ENCODE measurements around the gene SHISA4.
A peak's percentile ranks its signal among the peaks of the same experiment; 100 is the strongest.
"Not testable (repeated sequence)": the region's sequence is repeated elsewhere in the genome, so short reads cannot be mapped to it uniquely, and the experiment has no call there.

Gene SHISA4

DNA sequence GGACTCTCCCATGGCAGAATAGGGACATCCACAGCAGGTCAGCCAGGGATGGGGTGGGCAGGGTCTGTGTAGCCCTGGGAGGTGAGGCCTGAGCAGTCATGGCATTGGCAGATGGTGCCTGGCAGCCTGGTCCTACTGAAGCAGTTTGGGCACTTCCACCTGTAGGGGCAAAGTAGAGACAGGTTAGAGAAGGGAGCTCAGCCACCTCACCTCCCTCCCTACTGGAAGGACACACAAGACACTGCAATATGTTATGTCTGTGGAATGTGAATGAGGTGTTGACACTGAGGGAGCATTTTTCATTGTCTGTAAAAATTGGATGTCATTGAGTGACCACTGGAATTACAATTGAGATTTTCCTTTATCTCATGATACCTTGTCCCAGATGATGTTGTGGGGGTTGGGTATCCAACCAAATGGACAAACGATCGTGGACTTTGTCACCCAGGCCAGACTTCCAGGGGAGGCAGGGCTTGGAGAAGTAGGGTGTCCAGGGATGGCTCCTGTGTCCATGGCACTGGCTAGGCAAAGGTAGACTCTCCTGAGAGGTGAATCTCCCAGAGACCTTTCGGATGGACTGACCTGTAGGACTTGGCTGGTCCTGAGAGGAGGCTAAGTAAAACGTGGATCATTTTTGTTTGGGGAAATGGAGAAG, 9.7 kb downstream of the SHISA4 start (continued):
- TF ChIP-seq ZNF121 (tag by site-specific recombination; IDR thresholded peaks at IDR 0.05) = no peak

DNA sequence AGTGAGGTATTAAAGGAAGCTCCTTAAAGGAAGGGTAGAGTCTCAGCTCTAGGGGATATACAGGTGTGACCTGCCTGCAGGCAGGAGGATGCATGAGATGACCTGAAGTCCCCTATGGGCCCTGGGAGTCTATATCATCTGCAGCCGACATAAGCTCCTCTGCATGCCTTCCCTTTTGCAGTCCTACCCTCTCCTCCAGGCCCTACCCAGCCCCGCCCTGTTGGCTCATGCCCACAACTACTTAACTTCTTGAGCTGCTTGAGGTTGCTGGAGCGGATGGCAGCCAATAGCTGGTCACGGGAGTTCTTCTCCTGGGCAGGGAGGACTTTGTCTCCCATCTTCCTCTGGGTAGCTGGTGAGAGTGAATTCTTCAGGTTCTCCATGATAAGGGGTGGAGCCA, 10.3 kb downstream of the SHISA4 start:
- Histone ChIP-seq H3K4me1 (ENCODE audit: control insufficient read depth, insufficient read depth, low read length) (no peaks in the 10 kb centered on the region), H3K4me3 (ENCODE audit: low read depth, low read length) (no peak overlapping the region), H3K27ac (ENCODE audit: extremely low read depth, low read depth, low read length) (no peak overlapping the region), H3K36me3 (ENCODE audit: control insufficient read depth in 2 of 2, insufficient read depth in 1 of 2, low read length in 2 of 2) (no peaks in the 10 kb centered on the region), H3K9me3 (ENCODE audit: control insufficient read depth, insufficient read depth, low read depth, low read length) (no peaks in the 10 kb centered on the region)
- TF ChIP-seq ZBTB1 (tag by site-specific recombination; IDR thresholded peaks at IDR 0.05) = no peak
- ChIA-PET POLR2A (interaction anchor here (0.7 kb wide), 1 partner anchor 21 kb away, joined by 3 read pairs; no protein-coding TSS in a partner anchor), CTCF (interaction anchor here (0.7 to 8.5 kb wide), 6 partner anchors 22 to 220 kb away, joined by 3 to 204 read pairs (median 6); partner anchors contain the start of gene IPO9)

DNA sequence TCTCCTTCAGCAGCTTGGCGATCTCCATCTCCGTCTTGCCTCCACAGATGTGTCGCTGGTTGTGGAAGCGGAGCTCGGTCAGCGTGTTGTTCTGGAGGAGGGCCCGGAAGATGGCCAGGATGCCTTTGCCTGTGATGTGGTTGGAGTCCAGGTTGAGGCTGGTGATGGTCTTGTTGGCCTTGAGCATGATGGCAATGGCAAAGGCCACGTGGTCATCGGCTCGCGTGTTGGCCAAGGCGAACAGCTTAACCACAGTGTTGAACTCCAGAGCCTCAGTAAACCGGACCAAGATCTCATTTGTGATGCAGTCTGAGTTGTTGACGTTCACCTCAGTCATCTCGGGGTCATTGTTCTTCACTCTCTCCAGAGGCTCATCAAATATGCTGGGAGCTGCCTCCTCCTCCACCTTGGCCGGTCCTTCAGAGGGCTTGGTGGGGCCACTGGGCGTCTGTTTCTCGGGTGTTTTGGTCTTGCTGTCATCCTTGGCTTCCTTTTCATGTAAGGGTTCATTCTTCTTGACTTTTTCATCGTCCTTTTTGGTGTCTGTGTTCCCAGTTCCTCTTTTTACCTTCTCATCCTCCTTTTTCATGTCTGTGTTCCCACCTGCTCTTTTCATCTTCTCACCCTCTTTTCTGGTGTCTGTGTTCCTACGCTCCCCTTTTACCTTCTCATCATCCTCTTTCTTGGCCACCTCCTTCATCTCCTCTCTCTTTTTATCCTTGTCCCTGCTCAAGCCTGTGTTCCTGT, 11.2 kb downstream of the SHISA4 start:
- Histone ChIP-seq H3K4me1 (ENCODE audit: control insufficient read depth, insufficient read depth, low read length) (no peaks in the 10 kb centered on the region), H3K27ac (ENCODE audit: extremely low read depth, low read depth, low read length) (no peak overlapping the region), H3K9me3 (ENCODE audit: control insufficient read depth, insufficient read depth, low read depth, low read length) (no peaks in the 10 kb centered on the region), H3K36me3 (ENCODE audit: control insufficient read depth in 2 of 2, insufficient read depth in 1 of 2, low read length in 2 of 2) (no peaks in the 10 kb centered on the region), H3K4me3 (ENCODE audit: low read depth, low read length) (no peak overlapping the region)
- CTCF ChIA-PET = interaction anchor here (0.6 to 8.5 kb wide), 6 partner anchors 23 to 219 kb away, joined by 3 to 204 read pairs (median 4); partner anchors contain the start of gene IPO9
- POLR2A ChIA-PET = interaction anchor here (0.7 kb wide), 1 partner anchor 20 kb away, joined by 3 read pairs; no protein-coding TSS in a partner anchor
- no peak for TF ChIP-seq ZNF747 (tag by site-specific recombination; IDR thresholded peaks at IDR 0.05)
- TF ChIP-seq, protein P1, sequence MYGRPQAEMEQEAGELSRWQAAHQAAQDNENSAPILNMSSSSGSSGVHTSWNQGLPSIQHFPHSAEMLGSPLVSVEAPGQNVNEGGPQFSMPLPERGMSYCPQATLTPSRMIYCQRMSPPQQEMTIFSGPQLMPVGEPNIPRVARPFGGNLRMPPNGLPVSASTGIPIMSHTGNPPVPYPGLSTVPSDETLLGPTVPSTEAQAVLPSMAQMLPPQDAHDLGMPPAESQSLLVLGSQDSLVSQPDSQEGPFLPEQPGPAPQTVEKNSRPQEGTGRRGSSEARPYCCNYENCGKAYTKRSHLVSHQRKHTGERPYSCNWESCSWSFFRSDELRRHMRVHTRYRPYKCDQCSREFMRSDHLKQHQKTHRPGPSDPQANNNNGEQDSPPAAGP (tag by site-specific recombination; IDR thresholded peaks at IDR 0.05) = no peak
- 0 out of 2 replicates have a peak, but pooled peaks have one; percentile 19 for TF ChIP-seq ZNF366 (tag by site-specific recombination; conservative IDR thresholded peaks at IDR 0.05)
- TF ChIP-seq ZNF280C (tag by site-specific recombination; IDR thresholded peaks at IDR 0.05) = no peak
- no peak for TF ChIP-seq ZNF132 (tag by site-specific recombination; IDR thresholded peaks at IDR 0.05; ENCODE audit: borderline replicate concordance)

GRCh38 chr1:201900476-201900875, 11.8 kb downstream of the SHISA4 start:
- TF ChIP-seq ZNF501 (tag by site-specific recombination; IDR thresholded peaks at IDR 0.05) (no peak), ZNF311 (tag by site-specific recombination; IDR thresholded peaks at IDR 0.05; ENCODE audit: borderline replicate concordance) (no peak), RBAK (tag by site-specific recombination; IDR thresholded peaks at IDR 0.05) (no peak)
- no peaks in the 10 kb centered on the region for H3K9me3 ChIP-seq (ENCODE audit: control insufficient read depth, insufficient read depth, low read depth, low read length)
- H3K27ac ChIP-seq (ENCODE audit: extremely low read depth, low read depth, low read length) = no peak overlapping the region
- ChIA-PET CTCF (interaction anchor here (0.6 to 1.4 kb wide), 5 partner anchors 14 to 338 kb away, joined by 3 to 4 read pairs (median 3); no protein-coding TSS in a partner anchor), POLR2A (no interaction called here)
- H3K4me3 ChIP-seq (ENCODE audit: low read depth, low read length) = no peak overlapping the region
- no peaks in the 10 kb centered on the region for H3K4me1 ChIP-seq (ENCODE audit: control insufficient read depth, insufficient read depth, low read length)
- H3K36me3 ChIP-seq (ENCODE audit: control insufficient read depth in 2 of 2, insufficient read depth in 1 of 2, low read length in 2 of 2) = no peaks in the 10 kb centered on the region

GRCh38 chr1:201901036-201901435, 12.3 kb downstream of the SHISA4 start:
- H3K9me3 ChIP-seq (ENCODE audit: control insufficient read depth, insufficient read depth, low read depth, low read length); H3K27ac ChIP-seq (ENCODE audit: extremely low read depth, low read depth, low read length); H3K36me3 ChIP-seq (ENCODE audit: control insufficient read depth in 2 of 2, insufficient read depth in 1 of 2, low read length in 2 of 2); H3K4me1 ChIP-seq (ENCODE audit: control insufficient read depth, insufficient read depth, low read length); H3K4me3 ChIP-seq (ENCODE audit: low read depth, low read length); POLR2A ChIA-PET: not testable (repeated sequence)
- CTCF ChIA-PET = interaction anchor here (0.7 to 1.4 kb wide), 3 partner anchors 15 to 338 kb away, joined by 3 to 4 read pairs (median 4); no protein-coding TSS in a partner anchor

Measured in HEK293 (cell line).